Body of pancreas (tissue), 4 donors: ENCODE data around the gene ARVCF. TPM values are rescaled to one million over a fixed set of nuclear protein-coding genes. Genes with fewer than 3 reads are reported as not detected.
"Not testable (repeated sequence)": the region's sequence is repeated elsewhere in the genome, so short reads cannot be mapped to it uniquely, and the experiment has no call there.

Experiments
- ATAC-seq: fragments of 150-250 bp; one replicate; pipeline ENCODE4 v1.9.1; 2016
- DNase-seq, 4 donors: peaks; one replicate each; pipeline ENCODE4 v3.0.0-alpha.2; 2019
- H3K27ac ChIP-seq, 4 donors: fragments of 200-600 bp; sonication (generic); 1 replicate in 3 of 4; 2 replicates in 1 of 4; pipeline versions ENCODE4 v1.5.1 to v1.6.1; 2016 to 2019; ENCODE audit warnings: mild to moderate bottlenecking in 1 of 4, mixed read lengths in 1 of 4, moderate library complexity in 1 of 4
- H3K27me3 ChIP-seq, 2 donors: fragments of 200-600 bp; sonication (generic); one replicate each; pipeline ENCODE4 v1.6.0; 2016; ENCODE audit warnings: mild to moderate bottlenecking in 1 of 2
- H3K36me3 ChIP-seq, 2 donors: fragments of 200-600 bp; sonication (generic); replicated peaks in 1 of 2; 2 replicates each; pipeline ENCODE4 v1.5.1; 2016; ENCODE audit warnings: low read depth in 2 of 2; ENCODE audit not compliant: insufficient read depth in 1 of 2
- H3K4me1 ChIP-seq: fragments of 200-600 bp; sonication (generic); one replicate; pipeline ENCODE4 v1.6.0; 2016
- H3K4me3 ChIP-seq, 2 donors: fragments of 200-600 bp; sonication (generic); 1 replicate in 1 of 2; 2 replicates in 1 of 2; pipeline ENCODE4 v1.5.1; 2016 to 2019
- H3K9me3 ChIP-seq, 3 donors: fragments of 200-600 bp; sonication (generic); 1 replicate in 2 of 3; 2 replicates in 1 of 3; pipeline ENCODE4 v1.5.1; 2016
- CTCF ChIP-seq, 7 experiments: fragments of 450-650 bp in 4 of 7; fragments of 200-600 bp in 3 of 7; sonication (generic) in 3 of 7; IDR thresholded peaks; one replicate each; pipeline ENCODE4 v1.5.1; 2016 to 2019; ENCODE audit warnings: antibody characterized with exemption in 7 of 7
- POLR2A ChIP-seq, 3 donors: fragments of 450-650 bp; IDR thresholded peaks; one replicate each; pipeline ENCODE4 v1.6.1; 2016; ENCODE audit warnings: antibody characterized with exemption in 3 of 3, mild to moderate bottlenecking in 2 of 3
- WGBS, 2 donors: methylation state at CpG; one replicate each; pipeline ENCODE4 v1.1.5; 2017; 5-methylcytosine and 5-hydroxymethylcytosine counted together
- intact Hi-C: fragments of 100-400 bp; cut with DNase I; formaldehyde crosslinking; loops from one replicate; pipeline ENCODE4 v1.15.1; 2023
- total RNA-seq, 2 donors: library from RNA; depleted of rRNA; stranded (reverse); fragments of >200 nt; gene quantifications; one replicate each; pipeline ENCODE4 v1.1.0, GENCODE V29; 2016

The ARVCF gene
- total RNA-seq, 2 donors from 2014 or later: 36.6 to 150 TPM

GRCh38 chr22:19930551-19931486 lies 85.8 kb downstream of the ARVCF start:
- DNase-seq: no peak
- no peak for ATAC-seq
- H3K27me3 ChIP-seq: no peaks in the 10 kb centered on the region
- H3K27ac ChIP-seq: no peak overlapping the region
- intact Hi-C loops: no loop called here
- TF ChIP-seq POLR2A (IDR thresholded peaks at IDR 0.05) (no peak), CTCF (IDR thresholded peaks at IDR 0.05) (no peak)
- 88% methylated on average over 21 of the region's 21 CpGs for WGBS, 2 donors
- H3K4me1 ChIP-seq: no peaks in the 10 kb centered on the region
- H3K4me3 ChIP-seq: no peak overlapping the region
- H3K36me3 ChIP-seq: no peaks in the 10 kb centered on the region
- H3K9me3 ChIP-seq: no peaks in the 10 kb centered on the region

- no peaks in the 10 kb centered on the region for H3K4me1 ChIP-seq
- H3K36me3 ChIP-seq: no peaks in the 10 kb centered on the region
- no peaks in the 10 kb centered on the region for H3K9me3 ChIP-seq
- no peak overlapping the region for H3K4me3 ChIP-seq
- H3K27ac ChIP-seq: no peak overlapping the region
- ATAC-seq: no peak
- 92 to 96% methylated on average over 20 to 21 of the region's 21 CpGs for WGBS, 2 donors
- DNase-seq: no peak
- no peak for TF ChIP-seq POLR2A (IDR thresholded peaks at IDR 0.05)
- no peak for TF ChIP-seq CTCF (IDR thresholded peaks at IDR 0.05)
- intact Hi-C loops: no loop called here
- H3K27me3 ChIP-seq: no peaks in the 10 kb centered on the region
Measured at GRCh38 chr22:19929586-19930550, 86.8 kb downstream of the ARVCF start.

GRCh38 chr22:19928207-19928606 lies 88.4 kb downstream of the ARVCF start:
- TF ChIP-seq CTCF (IDR thresholded peaks at IDR 0.05): no peak
- TF ChIP-seq POLR2A (IDR thresholded peaks at IDR 0.05): no peak
- Histone ChIP-seq H3K27ac (no peak overlapping the region), H3K9me3 (no peaks in the 10 kb centered on the region), H3K4me1 (no peaks in the 10 kb centered on the region), H3K4me3 (no peak overlapping the region), H3K36me3 (no peaks in the 10 kb centered on the region), H3K27me3 (no peaks in the 10 kb centered on the region)
- WGBS, 2 donors: 74 to 82% methylated on average over 11 of the region's 11 CpGs
- no peak for ATAC-seq
- no peak for DNase-seq
- intact Hi-C loops: no loop called here

GRCh38 chr22:19927696-19928095 lies 88.9 kb downstream of the ARVCF start:
- no peak overlapping the region for H3K4me3 ChIP-seq
- H3K4me1 ChIP-seq: no peaks in the 10 kb centered on the region
- ATAC-seq (no peak), DNase-seq (no peak)
- H3K27ac ChIP-seq: no peak overlapping the region
- no peaks in the 10 kb centered on the region for H3K27me3 ChIP-seq
- no peaks in the 10 kb centered on the region for H3K36me3 ChIP-seq
- no peak for TF ChIP-seq POLR2A (IDR thresholded peaks at IDR 0.05)
- no peak for TF ChIP-seq CTCF (IDR thresholded peaks at IDR 0.05)
- 82 to 85% methylated on average over 7 of the region's 7 CpGs for WGBS, 2 donors
- intact Hi-C loops: no loop called here
- no peaks in the 10 kb centered on the region for H3K9me3 ChIP-seq

GRCh38 chr22:19926028-19926427 lies 90.6 kb downstream of the ARVCF start:
- not testable (repeated sequence) for H3K27me3 ChIP-seq

More at GRCh38 chr22:19926028-19926427, 90.6 kb downstream of the ARVCF start:
- ATAC-seq, H3K27ac ChIP-seq, intact Hi-C loops, H3K4me3 ChIP-seq, DNase-seq, H3K36me3 ChIP-seq, H3K9me3 ChIP-seq, H3K4me1 ChIP-seq: not testable (repeated sequence)
- WGBS, 2 donors: 80 to 86% methylated on average over 11 of the region's 11 CpGs
